Measurements from ENCODE around the gene PA2G4. TPM values are rescaled to one million over a fixed set of nuclear protein-coding genes. Genes with fewer than 3 reads are reported as not detected.
A peak's percentile ranks its signal among the peaks of the same experiment; 100 is the strongest.

PA2G4 gene
- total RNA-seq, 2 donors from 2014 or later = 59.6 to 80.9 TPM

- ATAC-seq (no peak), DNase-seq (peak in 1 of 2 donors; percentile 25)
- intact Hi-C loops (cut with DNase I, micrococcal nuclease) = loop anchor here in 1 of 2 donors (2.0 to 5.0 kb wide), 2 partner anchors 29 to 32 kb away; partner anchors contain the start of genes ESYT1 and SMARCC2
Measured at GRCh38 chr12:56159482-56160192, 55.3 kb downstream of the PA2G4 start.

DNA sequence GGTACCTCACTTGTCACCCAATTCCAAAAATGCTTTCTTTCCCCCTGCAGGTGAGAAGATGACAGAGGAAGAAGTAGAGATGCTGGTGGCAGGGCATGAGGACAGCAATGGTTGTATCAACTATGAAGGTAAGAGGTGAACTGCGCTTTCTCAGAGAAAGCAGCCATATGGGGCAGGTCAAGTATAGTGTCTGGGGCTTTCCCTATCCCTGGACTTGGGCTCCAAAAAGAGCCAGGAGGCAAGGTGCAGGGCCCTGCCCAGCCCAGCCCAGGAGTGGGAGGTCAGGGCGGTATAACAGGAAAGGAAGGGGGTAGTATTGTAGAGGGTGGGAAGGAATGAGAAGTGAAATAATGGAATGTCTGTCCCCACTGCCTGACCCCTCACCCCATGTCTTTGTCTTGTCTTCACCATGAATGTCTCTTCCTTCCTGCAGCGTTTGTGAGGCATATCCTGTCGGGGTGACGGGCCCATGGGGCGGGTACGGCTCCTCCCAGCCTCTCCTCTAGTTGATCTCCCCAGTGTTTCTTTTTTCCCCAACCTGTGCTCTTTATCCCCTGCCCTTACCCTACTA, 55.9 kb downstream of the PA2G4 start:
- DNase-seq (peak in 1 of 2 donors; percentile 54), ATAC-seq (peak; percentile 3)
- intact Hi-C loops (cut with DNase I, micrococcal nuclease) = loop anchor here in 1 of 2 donors (5.0 kb wide), 1 partner anchor 33 kb away; the partner anchor contains the start of gene ESYT1

DNA sequence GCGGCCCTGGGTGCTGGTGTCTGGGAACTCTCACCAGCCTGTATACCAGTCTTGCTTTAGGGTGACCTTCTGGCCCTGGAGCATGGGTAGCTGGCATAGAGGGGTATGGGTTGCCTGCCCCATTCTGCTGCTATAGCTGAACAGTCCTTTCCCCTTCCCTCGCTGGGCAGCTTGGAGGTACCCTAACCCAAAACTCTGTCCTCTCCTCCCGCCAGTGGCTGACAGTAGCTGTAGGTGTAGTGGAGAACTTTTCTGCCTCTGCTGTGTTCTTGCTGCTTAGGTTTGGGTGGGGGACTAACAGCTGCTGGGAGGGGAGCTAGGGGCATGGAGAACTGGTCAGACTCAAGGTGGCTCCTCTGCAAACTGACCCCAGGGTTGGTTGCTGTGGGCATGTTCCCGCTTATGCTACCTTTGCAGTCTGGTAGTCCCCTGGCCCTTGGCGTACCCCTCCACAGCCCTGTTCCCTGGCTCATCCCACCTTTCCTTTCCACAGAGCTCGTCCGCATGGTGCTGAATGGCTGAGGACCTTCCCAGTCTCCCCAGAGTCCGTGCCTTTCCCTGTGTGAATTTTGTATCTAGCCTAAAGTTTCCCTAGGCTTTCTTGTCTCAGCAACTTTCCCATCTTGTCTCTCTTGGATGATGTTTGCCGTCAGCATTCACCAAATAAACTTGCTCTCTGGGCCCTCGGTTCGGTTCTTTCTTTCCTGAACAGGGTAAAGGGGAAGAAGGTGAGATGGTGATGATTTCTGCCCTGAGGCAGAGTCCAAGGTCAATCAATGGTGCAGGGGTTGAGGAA, 56.7 kb downstream of the PA2G4 start:
- no peak for ATAC-seq
- intact Hi-C loops (cut with DNase I, micrococcal nuclease) = loop anchor here in 1 of 2 donors (5.0 kb wide), 1 partner anchor 34 kb away; the partner anchor contains the start of gene ESYT1
- DNase-seq = no peak

DNA sequence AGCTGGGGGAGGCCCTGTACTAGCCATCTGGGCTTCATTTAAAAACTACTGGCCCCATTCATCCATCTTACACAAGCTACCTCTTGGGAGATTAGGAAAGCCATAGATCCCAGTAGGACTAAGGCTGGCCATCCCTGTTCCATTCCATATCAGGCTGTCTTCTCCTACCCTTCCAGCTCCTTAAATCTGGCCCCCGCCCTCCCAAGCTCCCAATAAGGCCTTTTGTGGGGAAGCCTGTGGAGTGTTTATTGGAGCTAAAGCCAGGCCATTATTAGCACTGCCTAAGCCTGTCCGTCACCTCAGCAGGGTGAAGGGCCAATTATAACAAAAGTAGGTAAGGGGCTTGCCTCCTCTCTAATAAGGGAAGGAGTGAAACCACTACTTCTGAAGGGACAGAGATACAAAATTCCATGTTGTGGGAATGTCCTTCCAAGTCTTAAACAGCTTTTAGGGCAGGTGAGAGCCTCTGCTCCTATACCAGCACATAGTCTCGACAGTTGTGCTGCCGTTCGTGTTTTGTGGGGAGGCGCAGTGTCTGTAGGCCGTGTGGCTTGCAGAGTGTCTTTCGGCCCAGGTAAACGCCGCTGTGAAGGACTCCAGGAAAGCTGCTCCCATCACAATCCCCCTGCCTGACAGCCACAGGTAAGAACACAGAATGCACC, 57.5 kb downstream of the PA2G4 start:
- DNase-seq = peak in 1 of 2 donors; percentile 45
- intact Hi-C loops (cut with DNase I, micrococcal nuclease) = loop anchor here in 1 of 2 donors (5.0 kb wide), 1 partner anchor 35 kb away; the partner anchor contains the start of gene ESYT1
- no peak for ATAC-seq

DNA sequence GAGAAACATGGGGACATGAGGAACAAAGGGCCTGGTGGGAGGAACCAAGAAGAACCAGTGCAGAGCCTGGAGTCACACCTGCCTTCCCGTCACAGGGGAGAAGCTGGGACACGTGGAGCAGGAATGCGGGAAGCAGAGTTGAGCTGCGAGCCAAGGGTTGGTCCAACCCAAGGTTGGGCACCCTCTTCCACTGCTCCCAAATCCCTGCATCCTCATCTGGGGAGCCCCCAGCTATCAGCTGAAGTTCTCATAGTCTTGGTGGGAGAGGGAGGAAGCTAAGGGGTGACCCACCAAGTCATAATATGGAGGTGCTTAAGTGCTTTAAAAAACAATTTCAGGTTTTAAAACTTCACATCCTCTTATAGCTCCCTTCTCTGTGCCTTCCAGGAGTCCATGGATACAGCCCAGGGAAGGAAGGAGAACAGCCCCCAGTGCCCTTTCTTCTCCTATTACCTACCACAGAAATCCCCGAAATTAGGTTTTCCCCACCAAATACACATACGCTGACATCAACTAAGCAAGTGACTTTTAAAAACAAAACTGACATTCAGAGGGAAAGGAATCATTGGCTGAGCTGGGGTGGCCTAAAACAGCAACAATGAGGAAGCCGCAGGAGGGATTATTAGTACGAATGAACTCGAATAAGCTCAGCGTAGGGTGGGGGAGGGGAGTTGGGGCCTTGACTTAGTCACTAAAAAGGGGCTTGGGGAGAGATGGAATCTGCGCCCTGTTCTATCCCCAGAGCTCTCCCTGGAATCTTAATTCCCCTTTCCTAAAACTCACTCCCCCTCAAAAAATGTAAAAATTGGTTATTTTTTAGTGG, 58.3 kb downstream of the PA2G4 start:
- ATAC-seq (no peak), DNase-seq (peak in 1 of 2 donors; percentile 20)
- intact Hi-C loops (cut with DNase I, micrococcal nuclease) = loop anchor here in 1 of 2 donors (5.0 kb wide), 1 partner anchor 35 kb away; the partner anchor contains the start of gene ESYT1

Other genes starting within 250 kb of the PA2G4 start
- gene PYM1, start 176.7 kb upstream of the PA2G4 start, total RNA-seq = 10 to 100 TPM; 41.7 to 45.0 TPM
- 100 to 1,000 TPM; 108 to 114 TPM for gene DGKA, start 173.4 kb upstream of the PA2G4 start, total RNA-seq
- 1 to 10 TPM; 2.0 to 5.0 TPM for gene PMEL, start 138.5 kb upstream of the PA2G4 start, total RNA-seq
- 10 to 100 TPM; 10.4 to 19.7 TPM for gene CDK2, start 137.7 kb upstream of the PA2G4 start, total RNA-seq
- 100 to 1,000 TPM; 149 to 169 TPM for gene RAB5B, start 130.5 kb upstream of the PA2G4 start, total RNA-seq
- gene SUOX, start 107.3 kb upstream of the PA2G4 start, total RNA-seq = 10 to 100 TPM; 24.1 to 24.4 TPM
- 1 to 10 TPM; 3.9 to 5.0 TPM for gene IKZF4, start 83.5 kb upstream of the PA2G4 start, total RNA-seq
- gene RPS26, start 62.6 kb upstream of the PA2G4 start, total RNA-seq = 10 to 100 TPM; 54.5 to 73.9 TPM
- gene ERBB3, start 24.4 kb upstream of the PA2G4 start, total RNA-seq = 100 to 1,000 TPM; 188 to 261 TPM
- gene RPL41, start 12.1 kb downstream of the PA2G4 start, total RNA-seq = 1,000 to 10,000 TPM; 2,955 to 2,956 TPM
- gene ZC3H10, start 13.7 kb downstream of the PA2G4 start, total RNA-seq = 1 to 10 TPM; 3.5 to 4.1 TPM
- 10 to 100 TPM; 44.4 to 48.6 TPM for gene ESYT1, start 23.7 kb downstream of the PA2G4 start, total RNA-seq
- 10 to 100 TPM; 17.1 to 21.9 TPM for gene MYL6B, start 48.0 kb downstream of the PA2G4 start, total RNA-seq
- 1,000 to 10,000 TPM; 1,832 to 2,224 TPM for gene MYL6, start 53.8 kb downstream of the PA2G4 start, total RNA-seq
- 10 to 100 TPM; 81.7 to 85.6 TPM for gene SMARCC2, start 84.9 kb downstream of the PA2G4 start, total RNA-seq
- gene RNF41, start 117.4 kb downstream of the PA2G4 start, total RNA-seq = 10 to 100 TPM; 31.5 to 35.1 TPM
- 10 to 100 TPM; 23.2 to 29.5 TPM for gene NABP2, start 119.8 kb downstream of the PA2G4 start, total RNA-seq
- 100 to 1,000 TPM; 152 to 244 TPM for gene SLC39A5, start 125.5 kb downstream of the PA2G4 start, total RNA-seq
- 10 to 100 TPM; 47.4 to 54.8 TPM for gene ANKRD52, start 153.8 kb downstream of the PA2G4 start, total RNA-seq
- 1 to 10 TPM; 4.1 to 5.3 TPM for gene COQ10A, start 162.4 kb downstream of the PA2G4 start, total RNA-seq
- 100 to 1,000 TPM; 304 to 403 TPM for gene CS, start 195.8 kb downstream of the PA2G4 start, total RNA-seq
- gene CNPY2, start 211.4 kb downstream of the PA2G4 start, total RNA-seq = 10 to 100 TPM; 70.8 to 90.5 TPM
- gene PAN2, start 229.4 kb downstream of the PA2G4 start, total RNA-seq = 10 to 100 TPM; 46.4 to 53.8 TPM
- gene IL23A, start 234.3 kb downstream of the PA2G4 start, total RNA-seq = not detected